NCI-H460 (cell line): ENCODE measurements around the gene TMPRSS11A. TPM values are rescaled to one million over a fixed set of nuclear protein-coding genes. Genes with fewer than 3 reads are reported as not detected.
A peak's percentile ranks its signal among the peaks of the same experiment; 100 is the strongest.

ENCODE experiments used
- DNase-seq: peaks from one replicate; pipeline ENCODE4 v3.0.0-alpha.2; 2016; ENCODE audit warnings: low read depth; ENCODE audit errors: extremely low read depth
- total RNA-seq: library from RNA; depleted of rRNA; stranded (reverse); fragments of >200 nt; shearing (Covaris generic); gene quantifications from 2 replicates; pipeline ENCODE4 v1.2.3, GENCODE V29; 2014

The TMPRSS11A gene
- total RNA-seq, 1 experiment from 2014 or later, result not detected

DNA sequence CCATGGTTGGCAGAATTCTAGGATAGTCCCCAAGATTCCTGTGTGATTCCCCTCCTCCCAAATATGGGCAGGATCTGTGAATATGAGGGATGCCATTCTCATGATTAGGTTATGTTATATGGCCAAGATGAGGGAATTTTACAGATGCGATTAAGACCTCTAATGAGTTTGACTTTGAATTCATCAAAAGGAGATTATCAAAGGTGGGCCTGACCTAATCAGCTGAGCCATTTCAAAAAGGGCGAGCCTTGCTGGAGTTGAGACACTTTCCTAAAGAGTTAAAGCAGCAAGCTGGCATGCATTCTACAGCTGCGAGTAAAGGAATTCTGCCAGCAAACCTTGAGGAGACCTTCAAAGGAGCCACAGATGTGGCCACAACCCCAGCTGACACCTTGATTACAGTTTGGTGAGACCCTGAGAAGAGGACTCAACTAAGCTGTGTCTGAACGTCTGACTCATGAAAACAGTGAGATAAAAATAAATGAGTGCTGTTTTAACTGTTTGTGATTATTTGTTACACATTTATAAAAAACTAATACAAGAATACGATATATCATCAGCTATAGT, 47.8 kb downstream of the TMPRSS11A start:
- no peak for DNase-seq

DNA sequence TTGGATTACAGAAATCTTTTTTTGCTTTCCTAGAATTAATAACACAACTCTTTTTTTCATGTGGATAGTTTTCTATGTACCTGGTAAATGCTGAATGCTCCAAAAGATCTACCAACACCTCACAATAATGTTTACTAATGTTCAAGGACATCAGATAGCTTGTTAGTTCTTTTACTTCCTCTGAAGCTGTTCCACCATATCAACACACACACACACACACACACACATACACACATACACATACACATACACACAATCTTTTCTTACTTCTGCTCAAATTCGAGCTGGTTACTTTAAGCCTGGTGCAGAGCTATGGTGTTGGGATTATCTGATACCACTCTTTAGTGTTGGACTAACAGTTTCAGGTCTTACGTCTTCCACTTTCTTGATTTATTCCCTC, 51.2 kb downstream of the TMPRSS11A start:
- DNase-seq, result no peak

DNA sequence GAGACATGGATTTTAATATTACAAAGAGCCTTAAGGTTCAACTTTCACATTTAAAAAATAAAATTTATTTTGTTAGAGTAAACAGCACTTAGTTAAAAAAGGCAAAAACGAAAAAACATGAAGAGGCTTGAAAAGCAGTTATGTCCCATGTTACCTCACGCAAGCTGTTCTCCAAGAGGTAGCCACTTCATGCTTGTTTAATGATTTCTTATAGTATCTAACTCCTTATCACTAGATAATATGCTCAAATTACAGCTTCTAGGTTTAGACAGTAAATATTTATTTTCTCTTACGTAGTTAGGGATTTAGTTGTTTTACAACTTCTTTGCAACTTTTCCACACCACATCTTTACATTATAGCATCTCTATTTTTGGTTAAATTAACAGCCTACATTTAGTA, 51.7 kb downstream of the TMPRSS11A start:
- DNase-seq, result no peak

DNA sequence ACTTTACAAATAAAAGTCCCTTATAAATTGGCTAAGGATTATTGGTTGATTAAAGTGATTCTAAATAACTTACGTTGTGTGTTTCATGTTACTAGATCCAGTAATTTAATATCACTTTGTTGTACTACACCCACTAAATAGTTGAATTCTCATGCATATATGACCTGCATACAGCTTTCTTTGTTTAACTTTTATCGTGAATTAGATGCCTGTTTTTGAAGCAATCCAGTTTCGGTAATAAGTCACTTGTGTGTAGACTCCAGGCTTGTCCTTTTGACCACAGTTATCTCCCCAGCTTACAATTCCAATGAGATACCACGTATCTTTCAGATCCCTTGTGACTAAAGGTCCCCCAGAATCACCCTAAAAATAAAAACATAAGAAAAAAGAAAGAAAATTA, 52.2 kb downstream of the TMPRSS11A start:
- no peak for DNase-seq

DNA sequence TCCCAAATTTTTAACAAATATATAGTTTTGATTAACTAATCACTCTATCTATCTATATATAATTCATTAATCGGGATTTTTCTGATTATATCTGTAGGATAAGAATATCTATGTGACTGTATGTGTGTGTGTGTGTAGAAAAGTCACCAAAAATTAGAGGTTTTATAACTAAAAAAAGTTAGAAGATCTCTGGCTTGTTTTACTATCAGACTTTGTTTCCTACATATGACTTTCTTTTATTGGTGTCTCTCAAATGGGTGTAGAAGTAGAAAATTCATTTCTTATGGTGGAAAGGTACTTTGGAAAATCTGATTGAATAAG, 52.7 kb downstream of the TMPRSS11A start:
- DNase-seq, result no peak

DNA sequence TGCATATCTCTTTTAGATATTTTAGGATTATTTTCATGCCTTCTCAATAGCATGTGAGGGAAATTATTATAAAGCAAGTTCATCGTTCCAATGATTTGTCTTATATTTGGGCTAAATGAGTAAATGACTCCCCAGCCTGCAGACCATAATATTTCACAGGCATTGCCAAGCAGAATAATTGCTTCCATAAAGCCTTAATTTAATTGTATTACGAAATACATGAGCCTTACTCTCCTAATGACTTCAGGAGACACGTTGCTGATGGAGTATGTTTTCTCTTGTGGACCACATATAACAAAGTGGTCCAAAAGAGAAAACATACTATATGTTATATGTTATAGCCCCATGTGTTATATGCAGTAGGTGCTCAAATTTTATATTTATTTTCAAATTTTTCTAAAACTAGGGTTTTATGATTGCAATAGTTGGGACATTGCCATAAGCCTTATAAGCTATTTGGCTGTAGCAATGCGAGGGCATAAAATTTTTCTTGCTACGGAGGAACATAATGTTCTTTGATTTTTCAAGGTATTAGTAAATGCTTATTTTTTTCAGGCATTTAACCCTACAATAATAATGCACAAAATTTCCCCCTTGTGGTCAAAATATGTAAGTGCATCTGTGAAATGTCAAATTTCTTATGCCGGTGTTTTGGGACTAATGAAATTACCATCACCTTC, 53.2 kb downstream of the TMPRSS11A start:
- peak; percentile 5 for DNase-seq

DNA sequence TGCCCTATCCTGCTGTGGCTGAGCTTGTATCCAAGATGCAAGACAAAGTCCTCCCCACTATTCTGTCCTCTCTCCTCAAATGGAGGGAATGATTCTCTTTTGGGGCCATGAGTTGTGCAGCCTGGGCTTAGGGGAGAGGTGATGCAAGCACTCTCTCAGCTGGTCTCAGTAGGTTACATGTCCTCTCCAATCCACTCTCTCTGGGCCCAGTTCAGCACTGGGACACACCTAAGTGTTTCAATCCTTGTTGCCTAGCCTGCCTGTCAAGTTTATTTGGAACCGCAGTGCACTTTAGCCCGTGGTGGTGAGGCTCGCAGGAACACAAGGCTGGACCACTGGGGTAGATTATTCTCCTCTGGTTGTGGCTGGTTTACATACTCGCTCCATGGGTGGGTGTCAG, 55.6 kb downstream of the TMPRSS11A start:
- no peak for DNase-seq

DNA sequence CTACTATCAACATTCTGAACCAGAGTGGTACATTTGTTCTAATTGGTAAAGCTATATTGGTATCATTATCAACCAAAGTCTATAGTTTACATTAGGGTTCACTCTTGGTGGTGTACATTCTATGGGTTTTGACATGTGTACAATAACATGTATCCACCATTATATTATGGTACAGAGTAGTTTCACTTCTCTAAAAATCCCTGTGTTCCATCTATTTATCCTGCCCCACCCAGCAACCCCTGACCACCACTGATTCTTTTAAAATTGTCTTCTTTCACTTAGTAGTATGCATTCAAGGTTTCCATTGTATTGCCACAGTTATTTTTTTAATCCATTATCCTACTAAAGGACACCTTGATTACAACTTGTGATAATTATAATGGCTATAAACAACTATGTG, 64.2 kb downstream of the TMPRSS11A start:
- no peak for DNase-seq

DNA sequence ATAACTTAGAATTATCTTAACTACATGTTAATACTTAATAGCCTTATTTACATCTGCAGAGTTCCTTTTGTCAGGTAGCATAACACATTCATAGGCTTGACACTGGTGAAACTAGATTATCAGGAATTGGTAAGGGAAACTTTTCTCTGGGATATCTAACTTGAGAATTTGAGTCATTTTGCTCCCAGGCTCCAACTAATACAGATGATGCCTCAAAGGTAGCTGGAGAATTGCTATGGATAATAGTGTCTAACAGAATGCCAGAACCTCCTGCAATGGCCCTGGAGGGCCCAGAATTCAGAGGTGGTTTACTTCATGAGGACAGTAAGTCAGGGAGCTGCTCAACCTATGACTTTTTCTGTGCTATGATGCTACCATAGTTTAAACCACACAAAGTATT, 65.6 kb downstream of the TMPRSS11A start:
- DNase-seq, result no peak

DNA sequence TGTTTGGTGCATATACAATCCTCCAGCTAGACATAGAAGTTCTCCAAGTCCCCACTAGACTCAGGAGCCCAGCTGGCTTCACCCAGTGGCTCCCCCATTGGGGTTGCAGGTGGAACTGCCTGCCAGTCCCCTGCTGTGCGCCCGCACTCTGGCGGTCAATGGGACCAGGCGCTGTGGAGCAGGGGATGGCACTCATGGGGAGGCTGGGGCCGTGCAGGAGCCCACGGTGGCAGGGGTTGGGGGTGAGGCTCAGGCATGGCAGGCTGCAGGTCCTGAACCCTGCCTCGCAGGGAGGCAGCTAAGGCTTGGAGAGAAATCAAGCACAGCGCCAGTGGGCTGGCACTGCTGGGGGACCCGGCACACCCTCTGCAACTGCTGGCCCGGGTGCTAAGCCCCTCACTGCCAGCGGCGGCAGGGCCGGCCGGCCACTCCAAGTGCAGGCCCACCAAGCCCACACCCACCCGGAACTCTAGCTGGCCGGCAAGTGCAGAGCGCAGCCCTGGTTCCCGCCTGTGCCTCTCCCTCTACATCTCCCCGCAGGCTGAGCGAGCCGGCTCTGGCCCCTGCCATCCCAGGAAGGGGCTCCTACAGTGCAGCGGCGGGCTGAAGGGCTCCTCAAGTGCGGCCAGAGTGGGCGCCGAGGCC, 66.8 kb downstream of the TMPRSS11A start:
- no peak for DNase-seq

DNA sequence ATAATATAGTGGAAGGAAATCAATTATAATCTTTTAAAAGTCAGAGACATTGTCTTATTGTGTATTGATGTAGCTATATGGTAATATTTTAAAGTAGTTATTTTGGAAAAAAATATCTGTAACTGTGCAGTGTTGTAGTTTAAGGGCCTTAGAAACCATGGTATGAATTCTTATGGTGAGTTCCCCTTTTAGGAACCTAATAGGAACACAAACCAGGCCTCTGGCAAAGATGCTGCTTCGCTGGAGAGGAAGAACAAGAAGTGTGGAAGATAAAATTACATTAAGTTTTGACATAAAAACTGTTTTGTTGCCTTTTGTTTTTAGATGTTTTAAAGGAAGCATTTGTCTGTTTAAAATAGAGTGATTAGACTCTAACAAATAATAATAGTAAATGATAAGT, 68.6 kb downstream of the TMPRSS11A start:
- DNase-seq, result no peak

DNA sequence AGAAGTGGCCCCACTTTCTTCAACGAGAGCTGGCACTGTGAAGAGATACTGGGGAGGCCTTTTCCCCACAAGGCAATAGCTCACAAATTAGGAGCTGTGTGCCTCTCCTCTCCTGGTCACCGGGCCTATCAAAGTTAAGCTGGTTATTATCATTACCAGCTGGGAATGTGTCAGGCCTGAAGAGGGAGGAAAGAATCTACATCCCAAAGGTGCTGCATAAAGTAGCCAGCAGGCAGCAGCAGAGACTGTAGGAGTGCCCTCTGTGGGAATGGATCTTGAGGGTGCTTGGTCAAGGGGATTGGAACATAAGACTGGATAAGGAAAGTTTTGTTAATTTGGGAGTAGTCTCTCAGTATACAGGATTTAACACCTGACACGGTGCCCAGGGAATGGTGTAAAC, 70.4 kb downstream of the TMPRSS11A start:
- DNase-seq, result no peak

DNA sequence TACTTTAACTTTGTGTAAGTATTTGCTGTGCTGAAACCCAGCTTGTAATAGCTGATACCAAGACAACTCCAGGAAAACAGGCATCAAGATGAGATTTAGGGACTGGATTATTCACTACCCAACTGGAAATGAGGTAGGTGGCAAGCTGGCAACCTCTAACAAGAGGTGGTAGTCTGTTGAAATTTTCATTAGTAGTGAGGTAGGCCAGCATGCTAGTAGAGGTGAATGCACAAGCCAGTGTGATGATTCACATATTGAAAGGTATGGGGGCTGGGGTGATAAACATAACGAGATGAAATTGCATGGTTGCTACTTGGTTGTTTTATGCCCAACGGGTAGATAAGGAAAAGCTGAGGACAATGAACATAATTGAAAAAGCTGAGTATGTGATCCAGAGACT, 71.0 kb downstream of the TMPRSS11A start:
- DNase-seq, result no peak

DNA sequence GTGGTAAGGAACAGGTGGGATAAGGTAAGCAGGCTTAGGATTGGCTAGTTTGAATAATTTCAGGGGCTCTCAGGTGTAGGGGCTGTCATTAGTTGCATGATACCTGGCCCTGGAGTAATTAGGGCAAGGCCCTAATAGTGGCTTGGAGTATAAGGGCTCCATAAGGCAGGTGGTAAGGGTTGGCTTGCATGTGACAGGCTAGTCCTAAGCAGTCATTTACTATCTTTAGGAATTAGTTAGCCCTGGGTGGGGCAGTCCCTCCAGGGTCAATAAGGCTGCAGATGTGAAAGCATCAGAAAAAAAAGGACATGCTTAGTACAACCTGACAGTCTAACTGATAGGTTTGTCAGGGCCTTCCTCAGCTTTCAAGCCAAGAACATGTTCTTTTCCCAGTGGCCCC, 71.6 kb downstream of the TMPRSS11A start:
- DNase-seq, result no peak

DNA sequence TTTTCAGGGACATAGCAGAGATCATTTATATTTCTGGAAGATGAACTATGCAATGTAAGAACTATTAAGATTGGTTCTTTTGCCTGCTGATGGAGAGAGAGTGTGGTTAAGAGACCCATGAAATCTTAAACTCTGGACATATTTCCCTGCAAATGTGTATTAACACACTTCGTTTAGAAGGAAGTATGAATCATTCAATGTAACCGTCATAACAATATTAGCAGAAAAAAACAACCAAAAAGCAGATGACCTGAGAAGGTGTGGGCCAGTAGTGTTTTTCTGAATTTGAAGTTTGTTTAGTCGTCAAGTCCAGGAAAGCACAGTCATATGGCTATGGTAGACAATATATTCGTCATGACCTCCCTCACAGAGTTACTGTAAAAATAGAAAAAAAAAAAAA, 77.0 kb downstream of the TMPRSS11A start:
- DNase-seq, result no peak

DNA sequence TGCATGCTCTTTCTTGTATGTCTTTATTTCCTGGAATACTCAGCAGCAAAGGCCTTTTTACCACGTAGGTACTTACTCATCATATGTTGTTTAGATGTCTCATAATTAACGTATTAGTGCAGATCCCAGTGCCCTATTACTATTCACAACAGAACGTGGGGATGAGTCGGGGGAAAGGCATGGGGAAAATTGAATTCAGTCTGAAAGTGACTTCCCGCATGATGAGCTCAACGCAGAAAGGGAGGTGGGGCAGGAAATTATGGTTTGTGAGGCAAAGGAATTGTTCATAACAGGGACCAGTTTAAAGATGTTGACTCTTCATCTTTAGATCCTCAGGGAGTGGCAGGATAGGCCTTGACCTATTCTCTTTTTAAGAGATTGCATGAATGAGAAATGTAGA, 77.5 kb downstream of the TMPRSS11A start:
- peak; percentile 65 for DNase-seq

DNA sequence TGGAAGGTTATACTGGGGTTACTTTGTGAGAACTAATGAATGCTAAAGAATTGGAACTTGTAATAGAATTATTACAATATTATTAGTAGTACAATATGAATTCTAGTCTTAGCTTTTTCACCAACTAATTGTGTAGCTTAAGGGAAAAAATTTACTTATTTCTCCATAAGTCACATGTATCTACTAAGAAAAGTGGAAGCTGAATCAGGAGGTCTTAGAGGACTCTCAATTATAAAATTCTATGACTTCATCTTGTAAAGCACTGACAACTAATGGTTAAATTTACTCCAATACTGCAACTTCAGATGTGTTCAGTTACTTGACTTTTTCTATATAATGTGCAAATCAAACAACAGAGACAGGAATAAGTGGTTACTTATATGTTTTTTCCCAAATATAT, 78.6 kb downstream of the TMPRSS11A start:
- DNase-seq, result no peak

DNA sequence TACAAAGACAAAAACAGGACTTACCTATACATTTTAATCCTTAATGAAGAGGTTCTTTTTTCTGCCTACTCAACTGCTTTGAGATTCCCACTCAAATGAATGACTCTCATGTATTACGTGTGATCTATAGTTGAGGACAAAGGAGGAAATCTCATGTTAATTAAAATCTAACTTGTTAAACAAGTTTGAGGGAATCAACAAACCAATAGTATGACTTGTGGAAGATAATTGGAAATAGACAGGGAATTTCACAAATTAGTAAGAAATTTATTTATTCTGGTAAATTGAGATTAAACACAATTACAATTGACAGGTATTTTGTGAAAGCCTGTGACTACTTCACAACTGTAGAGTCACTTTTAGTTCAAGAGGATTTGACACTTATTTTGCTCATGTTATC, 79.4 kb downstream of the TMPRSS11A start, which contains the start of gene TMPRSS11D:
TSS of gene TMPRSS11D (minus strand) at position 101 of the 400 bp plus-strand sequence. CDS start at position 32, 69 bp downstream.
- DNase-seq, result no peak

DNA sequence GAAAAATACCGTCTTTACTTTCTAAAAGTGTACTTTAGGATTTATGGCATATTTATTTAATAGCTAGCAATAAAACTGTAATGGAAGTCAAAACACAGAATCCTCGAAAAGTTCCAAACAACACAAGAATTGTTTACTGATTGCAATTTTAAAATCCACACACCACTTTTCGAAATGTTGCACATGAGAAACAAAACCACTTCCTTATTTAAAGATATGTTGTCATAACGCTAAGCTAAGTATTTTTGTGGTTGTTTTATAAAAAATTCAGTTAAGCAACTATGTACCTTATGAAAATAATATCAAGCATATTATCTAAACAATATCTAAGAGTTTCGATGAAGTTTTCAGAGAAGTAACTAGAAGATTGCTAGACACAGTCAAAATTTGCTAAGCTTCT, 79.8 kb downstream of the TMPRSS11A start:
- no peak for DNase-seq

DNA sequence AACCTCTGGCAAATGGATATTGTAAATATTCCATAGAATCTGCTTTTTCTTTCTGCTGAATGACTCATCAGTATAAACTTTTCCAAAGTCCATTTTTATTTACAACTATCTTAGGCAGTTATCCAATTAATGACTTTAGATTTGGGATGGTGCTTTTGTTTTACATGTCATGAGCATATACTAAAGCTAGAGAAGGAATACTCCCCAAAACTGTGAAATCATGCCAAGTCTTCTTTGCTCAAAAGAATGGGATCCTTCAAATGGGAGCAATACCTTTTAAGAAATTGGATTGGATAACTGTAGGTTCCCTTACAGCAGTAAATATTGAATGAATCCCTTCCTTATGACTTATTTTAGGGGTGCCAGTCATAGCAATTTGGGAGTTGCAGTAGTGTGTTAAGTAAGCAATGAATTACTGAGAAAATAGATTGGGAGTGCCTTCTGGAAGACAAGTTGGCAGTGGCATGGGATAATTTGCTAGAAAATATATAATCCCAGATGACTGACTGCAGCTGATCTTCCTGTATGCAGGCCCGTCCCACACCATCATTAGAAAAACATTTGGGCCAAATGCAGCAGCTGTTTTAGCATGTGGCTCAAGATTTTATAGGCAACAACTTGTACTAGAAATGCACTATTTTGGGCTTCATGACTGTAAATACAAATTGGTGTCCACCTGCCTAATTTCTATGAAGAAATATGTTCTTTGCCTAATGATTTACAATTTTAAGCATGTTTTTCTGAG, 82.3 kb downstream of the TMPRSS11A start:
- no peak for DNase-seq

DNA sequence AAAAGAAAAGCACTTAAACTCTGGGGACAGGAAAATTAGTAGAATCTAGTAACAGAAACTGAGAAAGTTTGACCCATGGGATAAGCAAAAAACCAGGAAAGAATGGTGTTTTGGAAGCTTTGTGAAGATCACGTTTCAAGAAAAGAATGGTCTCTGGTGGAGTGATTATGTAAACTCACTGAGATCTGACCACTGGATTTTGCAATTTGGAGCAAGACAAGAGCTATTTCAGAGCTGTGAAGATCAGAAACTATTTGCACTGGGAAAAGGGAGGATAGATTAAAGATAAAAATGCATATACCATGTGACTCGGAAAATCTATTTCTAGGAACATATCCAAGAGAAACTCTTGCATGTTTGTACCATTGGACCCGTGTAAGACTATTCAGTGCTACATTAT, 83.8 kb downstream of the TMPRSS11A start:
- no peak for DNase-seq

DNA sequence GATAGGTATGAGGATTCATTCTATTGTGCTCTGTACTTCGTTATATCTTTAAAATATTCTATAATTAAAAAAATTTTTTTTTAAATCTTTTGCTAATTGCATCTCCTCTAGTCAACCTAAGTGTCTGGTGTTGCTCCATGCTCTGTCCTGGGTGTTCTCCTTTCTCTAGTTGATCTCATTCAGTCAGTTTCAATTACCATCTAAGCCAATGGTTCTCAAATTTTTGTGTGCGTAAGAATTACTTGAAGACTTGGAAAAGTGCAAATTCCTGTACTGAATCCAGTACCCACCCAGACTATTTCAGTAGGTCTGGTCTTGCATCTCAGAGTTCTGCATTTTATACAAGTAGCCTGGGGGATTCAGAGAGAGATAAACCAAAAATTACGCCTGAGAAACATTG, 86.2 kb downstream of the TMPRSS11A start:
- DNase-seq, result no peak
